ENCODE data around the gene GSG1L.
"Not testable (repeated sequence)": the region's sequence is repeated elsewhere in the genome, so short reads cannot be mapped to it uniquely, and the experiment has no call there.

Gene GSG1L

DNA sequence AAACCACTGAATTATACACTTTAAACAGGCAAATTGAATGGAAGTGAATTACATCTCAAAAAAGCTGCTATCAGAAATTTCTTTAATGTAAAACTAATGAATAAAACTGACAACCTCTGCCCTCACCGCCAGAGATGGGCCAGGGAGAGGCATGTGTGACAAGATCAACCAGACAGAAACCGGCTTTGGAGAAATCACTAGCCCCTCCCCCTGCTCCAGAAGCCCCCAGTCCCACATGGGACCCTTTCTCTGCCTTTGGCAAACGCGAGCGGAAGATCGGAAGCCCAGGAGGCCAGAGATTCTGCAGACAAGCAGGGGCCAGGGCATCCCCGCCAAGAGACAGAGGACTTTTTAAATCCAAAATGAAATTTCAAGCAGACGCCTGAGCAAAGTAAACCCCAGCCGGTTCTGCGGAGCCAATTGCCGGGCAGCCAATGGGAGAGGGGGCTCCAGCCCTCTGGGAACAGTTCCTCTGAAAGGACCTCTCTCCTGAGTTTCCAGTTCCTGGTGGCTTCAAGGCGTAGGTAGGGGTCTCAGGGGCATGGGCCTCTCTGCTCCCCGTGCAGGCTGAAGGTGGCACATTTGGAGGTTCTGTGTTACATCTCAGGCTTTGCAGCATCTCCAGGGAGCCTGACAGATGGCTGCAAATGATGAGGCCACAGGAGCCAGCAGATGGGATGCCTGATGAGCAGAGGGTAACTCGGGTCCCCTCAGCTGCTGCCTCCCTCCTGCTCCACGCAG, 118.1 kb downstream of the GSG1L start:
- DNase-seq (ENCODE audit: low spot score): no peak
- Histone ChIP-seq H3K27ac (no peak overlapping the region), H3K4me3 (no peak overlapping the region)
- TF ChIP-seq, protein P1, sequence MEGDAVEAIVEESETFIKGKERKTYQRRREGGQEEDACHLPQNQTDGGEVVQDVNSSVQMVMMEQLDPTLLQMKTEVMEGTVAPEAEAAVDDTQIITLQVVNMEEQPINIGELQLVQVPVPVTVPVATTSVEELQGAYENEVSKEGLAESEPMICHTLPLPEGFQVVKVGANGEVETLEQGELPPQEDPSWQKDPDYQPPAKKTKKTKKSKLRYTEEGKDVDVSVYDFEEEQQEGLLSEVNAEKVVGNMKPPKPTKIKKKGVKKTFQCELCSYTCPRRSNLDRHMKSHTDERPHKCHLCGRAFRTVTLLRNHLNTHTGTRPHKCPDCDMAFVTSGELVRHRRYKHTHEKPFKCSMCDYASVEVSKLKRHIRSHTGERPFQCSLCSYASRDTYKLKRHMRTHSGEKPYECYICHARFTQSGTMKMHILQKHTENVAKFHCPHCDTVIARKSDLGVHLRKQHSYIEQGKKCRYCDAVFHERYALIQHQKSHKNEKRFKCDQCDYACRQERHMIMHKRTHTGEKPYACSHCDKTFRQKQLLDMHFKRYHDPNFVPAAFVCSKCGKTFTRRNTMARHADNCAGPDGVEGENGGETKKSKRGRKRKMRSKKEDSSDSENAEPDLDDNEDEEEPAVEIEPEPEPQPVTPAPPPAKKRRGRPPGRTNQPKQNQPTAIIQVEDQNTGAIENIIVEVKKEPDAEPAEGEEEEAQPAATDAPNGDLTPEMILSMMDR (IDR thresholded peaks at IDR 0.05): no peak

DNA sequence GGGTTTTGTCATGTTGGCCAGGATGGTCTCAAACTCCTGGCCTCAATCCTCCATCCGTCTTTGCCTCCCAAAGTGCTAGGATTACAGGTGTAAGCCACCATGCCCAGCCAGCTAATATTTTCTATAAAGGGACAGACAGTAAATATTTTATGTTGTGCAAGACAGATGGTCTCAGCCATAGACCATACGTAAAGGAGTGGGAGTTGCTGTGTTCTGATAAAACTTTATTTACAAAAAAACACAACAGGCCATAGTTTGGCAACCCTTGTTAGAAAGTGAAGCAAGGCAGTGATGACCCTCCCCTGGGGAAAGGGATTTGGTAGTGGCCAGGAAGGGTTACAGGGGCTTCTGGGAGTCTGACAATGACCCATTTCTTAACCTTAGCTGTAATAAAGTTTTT, 119.7 kb downstream of the GSG1L start:
- no peak overlapping the region for H3K4me3 ChIP-seq
- H3K27ac ChIP-seq: no peak overlapping the region
- DNase-seq (ENCODE audit: low spot score): no peak
- TF ChIP-seq, protein P1 (IDR thresholded peaks at IDR 0.05): no peak

DNA sequence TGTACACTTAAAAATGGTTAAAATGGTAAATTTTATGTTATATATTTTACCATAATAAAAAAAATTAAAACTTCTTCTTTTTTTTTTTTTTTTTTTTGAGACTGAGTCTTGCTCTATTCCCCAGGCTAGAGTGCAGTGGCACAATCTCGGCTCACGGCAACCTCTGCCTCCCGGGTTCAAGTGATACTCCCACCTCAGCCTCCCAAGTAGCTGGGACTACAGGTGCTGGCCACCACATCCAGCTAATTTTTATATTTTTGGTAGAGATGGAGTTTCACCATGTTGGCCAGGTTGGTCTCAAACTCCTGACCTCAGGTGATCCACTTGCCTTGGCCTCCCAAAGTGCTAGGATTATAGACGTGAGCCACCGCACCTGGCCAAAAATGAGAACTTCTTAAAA, 121.4 kb downstream of the GSG1L start:
- H3K4me3 ChIP-seq; H3K27ac ChIP-seq; DNase-seq (ENCODE audit: low spot score): not testable (repeated sequence)

DNA sequence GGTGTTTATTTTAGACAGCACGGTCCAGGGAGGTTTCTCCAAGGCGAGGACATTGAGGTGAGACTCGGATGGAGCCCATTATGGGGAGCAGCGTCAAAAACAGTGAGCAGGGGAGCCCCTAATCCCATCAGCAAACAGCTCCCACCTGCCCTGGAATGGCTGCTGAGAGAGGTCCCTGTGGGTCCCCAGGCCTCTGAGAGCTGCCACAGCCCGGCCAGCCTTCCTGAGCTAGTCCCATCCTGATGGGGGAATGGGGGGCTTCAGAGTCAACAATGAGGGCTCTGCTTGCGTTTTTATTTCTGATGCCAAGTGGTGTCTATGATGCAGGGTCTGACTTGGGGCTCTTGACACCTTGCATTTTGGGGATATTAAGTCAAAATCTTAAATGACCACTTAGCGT, 128.4 kb downstream of the GSG1L start:
- H3K27ac ChIP-seq: no peak overlapping the region
- TF ChIP-seq, protein P1 (IDR thresholded peaks at IDR 0.05): no peak
- no peak for DNase-seq (ENCODE audit: low spot score)
- H3K4me3 ChIP-seq: no peak overlapping the region

DNA sequence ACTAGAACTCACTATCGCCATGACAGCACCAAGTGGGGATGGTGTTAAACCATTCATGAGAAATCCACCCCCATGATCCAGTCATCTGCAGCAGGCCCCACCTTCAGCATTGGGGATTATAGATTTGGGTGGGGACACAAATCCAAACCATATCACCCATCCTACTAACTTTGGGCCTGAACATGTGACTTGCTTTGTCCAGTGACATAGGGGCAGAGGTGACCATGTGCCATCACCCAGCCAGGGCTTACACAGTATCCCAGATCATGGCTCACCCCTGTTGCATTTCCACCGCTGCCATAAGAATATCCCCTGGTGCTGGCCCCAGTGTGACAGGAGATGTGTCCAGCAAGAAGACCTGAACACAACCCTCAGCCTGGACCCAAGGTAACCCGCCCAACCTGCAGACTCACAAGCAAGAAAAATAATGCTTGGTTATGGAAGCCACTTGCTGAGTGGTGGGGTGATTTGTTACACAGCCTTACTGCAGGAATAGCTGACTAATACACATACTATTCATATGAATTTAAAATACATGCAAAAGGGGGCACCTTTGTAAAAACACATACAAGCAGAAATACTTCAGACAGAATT, 130.9 kb downstream of the GSG1L start:
- Histone ChIP-seq H3K4me3 (no peak overlapping the region), H3K27ac (no peak overlapping the region)
- DNase-seq (ENCODE audit: low spot score): no peak
- TF ChIP-seq, protein P1 (IDR thresholded peaks at IDR 0.05): no peak

DNA sequence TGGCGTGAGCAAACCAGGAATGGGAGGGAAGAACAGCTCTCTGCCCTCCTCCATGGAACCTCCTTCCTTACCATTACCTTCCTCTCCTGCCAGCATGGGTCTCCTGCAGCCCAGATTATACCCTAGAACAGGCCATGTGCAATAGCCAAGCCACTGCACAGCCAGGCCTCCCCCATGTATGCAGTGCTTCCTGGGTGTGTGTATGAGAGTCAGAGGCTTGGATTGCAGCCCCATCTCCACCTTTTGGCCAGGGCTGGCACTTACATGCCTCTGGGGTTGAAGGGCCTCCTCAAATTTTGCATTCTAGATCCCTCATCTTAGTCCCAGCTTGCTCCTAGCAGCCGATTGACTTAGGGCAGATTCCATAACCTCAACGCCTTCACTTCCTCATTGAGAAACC, 133.7 kb downstream of the GSG1L start:
- no peak overlapping the region for H3K27ac ChIP-seq
- H3K4me3 ChIP-seq: no peak overlapping the region
- DNase-seq (ENCODE audit: low spot score): no peak
- TF ChIP-seq, protein P1 (IDR thresholded peaks at IDR 0.05): no peak

DNA sequence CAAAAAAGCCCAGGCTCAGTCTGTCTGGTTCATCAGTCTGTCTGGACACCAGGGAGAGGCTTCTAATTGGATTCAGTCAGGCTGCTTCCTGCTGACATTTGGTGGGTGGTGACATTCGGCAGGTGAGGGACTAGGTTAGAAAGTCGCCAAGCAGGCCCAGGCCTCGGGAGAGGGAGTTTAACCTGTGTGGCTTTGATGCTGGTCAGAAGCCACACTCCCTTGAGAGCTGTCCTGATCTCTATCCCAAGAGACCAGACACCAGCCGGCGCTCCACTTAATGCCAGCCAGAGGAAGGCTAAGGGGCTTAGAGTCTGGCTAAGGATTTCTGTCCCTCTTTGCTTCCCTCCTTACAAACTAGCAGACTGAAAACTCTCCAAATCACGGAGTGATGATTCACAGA, 135.0 kb downstream of the GSG1L start:
- Histone ChIP-seq H3K4me3 (no peak overlapping the region), H3K27ac (no peak overlapping the region)
- TF ChIP-seq, protein P1 (IDR thresholded peaks at IDR 0.05): no peak
- DNase-seq (ENCODE audit: low spot score): no peak

Measured in coronary artery (tissue), 2 donors.